Measurements from ENCODE around the gene FRAS1. TPM values are rescaled to one million over a fixed set of nuclear protein-coding genes. Genes with fewer than 3 reads are reported as not detected.

Gene FRAS1
- total RNA-seq, 4 donors from 2014 or later: 3.2 to 4.1 (median 3.4) TPM

DNA sequence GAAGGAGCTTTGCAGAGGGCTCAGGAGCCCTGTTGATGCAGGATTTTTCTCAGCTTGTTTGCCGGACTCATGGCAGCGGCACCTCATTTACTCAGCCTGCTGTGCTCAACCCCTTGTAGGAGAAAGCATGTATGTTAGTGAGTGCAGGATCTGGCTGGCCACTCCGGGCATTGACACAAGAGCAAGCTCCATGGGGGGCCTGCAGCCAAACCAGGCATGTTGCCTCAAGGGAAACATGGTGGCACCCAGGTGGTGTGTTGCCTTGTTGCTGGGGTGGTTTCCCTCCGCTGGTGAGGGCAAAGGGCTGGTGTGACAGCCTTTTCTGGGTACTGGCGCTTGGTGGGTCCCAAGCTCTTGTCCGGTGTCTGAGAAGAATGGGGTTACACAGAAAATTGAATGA is 305.2 kb downstream of the FRAS1 start:
- DNase-seq: no peak
- TF ChIP-seq, protein P1, sequence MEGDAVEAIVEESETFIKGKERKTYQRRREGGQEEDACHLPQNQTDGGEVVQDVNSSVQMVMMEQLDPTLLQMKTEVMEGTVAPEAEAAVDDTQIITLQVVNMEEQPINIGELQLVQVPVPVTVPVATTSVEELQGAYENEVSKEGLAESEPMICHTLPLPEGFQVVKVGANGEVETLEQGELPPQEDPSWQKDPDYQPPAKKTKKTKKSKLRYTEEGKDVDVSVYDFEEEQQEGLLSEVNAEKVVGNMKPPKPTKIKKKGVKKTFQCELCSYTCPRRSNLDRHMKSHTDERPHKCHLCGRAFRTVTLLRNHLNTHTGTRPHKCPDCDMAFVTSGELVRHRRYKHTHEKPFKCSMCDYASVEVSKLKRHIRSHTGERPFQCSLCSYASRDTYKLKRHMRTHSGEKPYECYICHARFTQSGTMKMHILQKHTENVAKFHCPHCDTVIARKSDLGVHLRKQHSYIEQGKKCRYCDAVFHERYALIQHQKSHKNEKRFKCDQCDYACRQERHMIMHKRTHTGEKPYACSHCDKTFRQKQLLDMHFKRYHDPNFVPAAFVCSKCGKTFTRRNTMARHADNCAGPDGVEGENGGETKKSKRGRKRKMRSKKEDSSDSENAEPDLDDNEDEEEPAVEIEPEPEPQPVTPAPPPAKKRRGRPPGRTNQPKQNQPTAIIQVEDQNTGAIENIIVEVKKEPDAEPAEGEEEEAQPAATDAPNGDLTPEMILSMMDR (IDR thresholded peaks at IDR 0.05): no peak
- TF ChIP-seq POLR2A (IDR thresholded peaks at IDR 0.05): no peak

DNA sequence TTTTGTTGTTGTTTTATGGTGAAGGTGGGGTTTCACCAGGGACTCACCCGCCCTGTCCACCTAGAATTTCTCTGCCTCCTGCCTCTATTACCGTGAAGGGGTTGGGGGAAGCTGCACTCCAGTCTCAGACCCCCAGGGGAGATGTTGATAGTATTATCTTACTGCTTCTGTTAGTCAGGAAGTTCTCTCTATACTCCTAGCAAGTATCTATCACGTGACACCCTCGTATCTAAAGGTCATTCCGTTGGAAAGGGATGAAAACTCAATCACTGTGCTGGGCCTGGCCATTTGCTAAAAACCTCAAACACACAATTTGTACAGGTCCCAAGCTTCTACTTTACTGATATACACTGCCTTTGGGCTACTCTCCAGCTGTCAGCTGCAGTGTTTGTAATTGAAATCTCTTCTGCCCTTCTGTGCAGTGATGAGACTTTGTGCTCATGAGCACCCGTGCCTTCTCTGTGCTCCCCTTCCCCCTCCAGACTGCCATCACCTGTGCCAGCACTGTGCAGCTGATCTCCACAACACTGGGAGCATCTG is 306.0 kb downstream of the FRAS1 start:
- no peak for DNase-seq
- no peak overlapping the region for H3K27ac ChIP-seq
- no peaks in the 10 kb centered on the region for H3K36me3 ChIP-seq
- no peaks in the 10 kb centered on the region for H3K9me3 ChIP-seq
- no peaks in the 10 kb centered on the region for H3K4me1 ChIP-seq
- no peaks in the 10 kb centered on the region for H3K27me3 ChIP-seq
- H3K4me3 ChIP-seq: no peak overlapping the region
- TF ChIP-seq, protein P1 (IDR thresholded peaks at IDR 0.05): no peak
- no peak for TF ChIP-seq POLR2A (IDR thresholded peaks at IDR 0.05)

More for the DNA sequence above, 305.2 kb downstream of the FRAS1 start:
- H3K4me3 ChIP-seq: no peak overlapping the region
- H3K9me3 ChIP-seq: no peaks in the 10 kb centered on the region
- H3K4me1 ChIP-seq: no peaks in the 10 kb centered on the region
- no peak overlapping the region for H3K27ac ChIP-seq
- H3K27me3 ChIP-seq: no peaks in the 10 kb centered on the region
- H3K36me3 ChIP-seq: no peaks in the 10 kb centered on the region

DNA sequence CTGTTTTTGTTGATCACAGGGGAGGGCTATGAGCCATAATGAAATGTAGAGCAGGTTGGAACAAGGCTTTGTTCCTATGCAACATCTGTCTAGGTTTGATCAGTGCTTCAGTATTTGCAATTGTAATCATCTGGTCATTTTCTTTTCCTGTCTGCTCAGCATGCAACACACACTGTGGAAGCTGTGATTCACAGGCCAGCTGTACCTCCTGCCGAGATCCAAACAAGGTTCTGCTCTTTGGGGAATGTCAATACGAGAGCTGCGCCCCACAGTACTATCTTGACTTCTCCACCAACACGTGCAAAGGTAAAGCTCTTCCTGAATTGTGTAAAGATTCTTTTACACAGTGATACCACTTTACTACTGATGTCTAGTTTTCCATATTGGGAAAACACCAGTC is 312.6 kb downstream of the FRAS1 start:
- no peak for TF ChIP-seq POLR2A (IDR thresholded peaks at IDR 0.05)
- TF ChIP-seq, protein P1 (IDR thresholded peaks at IDR 0.05): no peak
- no peaks in the 10 kb centered on the region for H3K4me1 ChIP-seq
- H3K9me3 ChIP-seq: no peaks in the 10 kb centered on the region
- H3K27me3 ChIP-seq: no peaks in the 10 kb centered on the region
- no peaks in the 10 kb centered on the region for H3K36me3 ChIP-seq
- H3K4me3 ChIP-seq: no peak overlapping the region
- DNase-seq: no peak
- no peak overlapping the region for H3K27ac ChIP-seq

DNA sequence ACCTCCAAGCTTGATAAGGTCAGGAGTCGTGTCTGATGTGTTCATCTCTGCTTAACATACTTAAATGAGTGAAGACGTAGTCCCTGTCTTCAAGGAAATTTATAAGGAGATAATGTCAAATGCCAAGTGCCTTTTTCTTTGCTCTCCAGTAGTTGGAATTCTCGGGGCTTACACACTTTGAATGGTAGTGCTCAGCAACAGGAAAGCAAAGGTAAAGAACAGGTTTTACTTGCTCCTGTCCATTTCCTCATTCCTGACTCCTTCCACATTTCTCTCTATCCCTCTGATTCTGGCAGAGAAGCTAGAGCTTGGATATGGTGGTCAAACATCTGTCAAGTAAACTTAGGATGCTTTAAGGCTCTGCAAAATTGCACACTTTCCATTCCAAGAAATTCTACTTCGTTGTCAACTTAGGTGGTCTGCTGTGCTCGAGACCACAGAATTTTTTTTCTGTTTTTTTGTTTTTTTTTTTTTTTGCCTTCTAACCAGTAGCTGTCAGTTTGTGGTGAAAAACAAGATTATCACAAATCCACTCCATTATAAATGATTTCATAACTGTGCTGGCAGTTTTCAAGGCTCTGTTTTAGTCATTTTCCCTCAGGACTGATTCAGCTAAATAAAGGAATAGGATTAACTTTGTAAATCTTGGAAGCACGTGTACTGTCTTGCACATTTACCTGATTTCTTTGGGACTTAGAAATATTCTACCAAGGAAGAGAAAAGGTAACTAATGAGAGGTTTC is 313.7 kb downstream of the FRAS1 start:
- no peak for TF ChIP-seq POLR2A (IDR thresholded peaks at IDR 0.05)
- TF ChIP-seq, protein P1 (IDR thresholded peaks at IDR 0.05): no peak
- H3K27ac ChIP-seq: no peak overlapping the region
- no peak for DNase-seq

DNA sequence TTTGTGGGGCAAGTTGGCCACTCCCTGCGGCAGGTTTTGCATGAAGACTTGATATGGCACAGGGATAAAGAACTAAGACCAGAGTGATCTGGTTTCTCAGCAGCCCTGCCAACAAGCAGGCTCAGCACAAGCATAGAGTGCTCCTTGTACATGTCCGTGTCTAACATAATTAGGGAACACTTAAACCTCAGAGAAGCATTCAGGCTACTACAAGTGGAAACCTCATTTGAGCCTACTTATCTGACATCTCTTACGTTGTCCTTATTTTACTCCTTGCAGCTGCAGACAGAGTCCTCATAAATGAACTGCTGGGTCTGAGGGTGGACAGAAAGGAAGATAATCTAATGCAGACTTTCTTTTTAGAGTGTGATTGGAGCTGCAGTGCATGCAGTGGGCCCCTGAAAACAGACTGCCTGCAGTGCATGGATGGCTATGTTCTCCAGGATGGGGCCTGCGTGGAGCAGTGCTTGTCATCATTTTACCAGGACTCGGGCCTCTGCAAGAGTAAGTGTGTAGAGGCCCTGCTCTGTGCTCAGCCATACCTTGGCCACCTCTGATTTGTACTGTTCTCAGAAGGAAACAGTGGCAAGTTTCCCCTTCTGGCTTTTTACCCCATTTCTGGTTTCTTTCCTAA is 315.3 kb downstream of the FRAS1 start:
- no peak for DNase-seq
- Histone ChIP-seq H3K4me3 (no peak overlapping the region), H3K4me1 (no peaks in the 10 kb centered on the region), H3K9me3 (no peaks in the 10 kb centered on the region), H3K36me3 (no peaks in the 10 kb centered on the region), H3K27ac (no peak overlapping the region), H3K27me3 (no peaks in the 10 kb centered on the region)
- no peak for TF ChIP-seq POLR2A (IDR thresholded peaks at IDR 0.05)
- TF ChIP-seq, protein P1 (IDR thresholded peaks at IDR 0.05): no peak

More for the DNA sequence above, 313.7 kb downstream of the FRAS1 start:
- H3K36me3 ChIP-seq: no peaks in the 10 kb centered on the region
- no peaks in the 10 kb centered on the region for H3K27me3 ChIP-seq
- no peaks in the 10 kb centered on the region for H3K9me3 ChIP-seq
- H3K4me1 ChIP-seq: no peaks in the 10 kb centered on the region
- no peak overlapping the region for H3K4me3 ChIP-seq

Data from Peyer's patch (tissue), 4 donors.